Tibial artery (tissue), 4 donors: ENCODE measurements around the gene SPRR2D.
"Not testable (repeated sequence)": the region's sequence is repeated elsewhere in the genome, so short reads cannot be mapped to it uniquely, and the experiment has no call there.

ENCODE experiments used
- DNase-seq, 2 donors: peaks; one replicate each; pipeline ENCODE4 v3.0.0-alpha.2; 2019
- H3K27ac ChIP-seq, 2 donors: fragments of 200-600 bp; sonication (generic) in 1 of 2; 1 replicate in 1 of 2; 2 replicates in 1 of 2; pipeline ENCODE4 v1.5.1; 2018 to 2019; ENCODE audit warnings: mild to moderate bottlenecking in 1 of 2
- H3K27me3 ChIP-seq, 2 donors: fragments of 200-600 bp; sonication (generic) in 1 of 2; one replicate each; pipeline versions ENCODE4 v1.5.1 to v1.6.0; 2016 to 2019
- H3K36me3 ChIP-seq, 3 donors: fragments of 200-600 bp; sonication (generic) in 2 of 3; one replicate each; pipeline ENCODE4 v1.5.1; 2016 to 2019; ENCODE audit warnings: mild to moderate bottlenecking in 2 of 3
- H3K4me1 ChIP-seq, 4 donors: fragments of 200-600 bp; sonication (generic) in 2 of 4; 1 replicate in 3 of 4; 2 replicates in 1 of 4; pipeline ENCODE4 v1.5.1; 2016 to 2019
- H3K4me3 ChIP-seq, 2 donors: fragments of 200-600 bp; sonication (generic) in 1 of 2; 1 replicate in 1 of 2; 2 replicates in 1 of 2; pipeline ENCODE4 v1.5.1; 2018 to 2019; ENCODE audit warnings: mild to moderate bottlenecking in 2 of 2
- H3K9me3 ChIP-seq, 3 donors: fragments of 200-600 bp; sonication (generic) in 1 of 3; one replicate each; pipeline ENCODE4 v1.5.1; 2016 to 2019
- CTCF ChIP-seq, 2 experiments: fragments of 200-600 bp in 1 of 2; fragments of 450-650 bp in 1 of 2; IDR thresholded peaks; one replicate each; pipeline ENCODE4 v1.5.1; 2017 to 2019; ENCODE audit warnings: antibody characterized with exemption in 2 of 2, mild to moderate bottlenecking in 1 of 2, moderate library complexity in 1 of 2
- intact Hi-C: fragments of 100-400 bp; cut with DNase I; formaldehyde crosslinking; loops from one replicate; pipeline ENCODE4 v1.15.0; 2023; ENCODE audit warnings: low total_unique reads

The SPRR2D gene

GRCh38 chr1:153070243-153070642 is 29.3 kb upstream of the SPRR2D start:
- H3K4me1 ChIP-seq, result no peaks in the 10 kb centered on the region
- H3K9me3 ChIP-seq, result no peaks in the 10 kb centered on the region
- H3K27ac ChIP-seq, result no peak overlapping the region
- intact Hi-C loops, result no loop called here
- no peaks in the 10 kb centered on the region for H3K27me3 ChIP-seq
- no peak overlapping the region for H3K4me3 ChIP-seq
- no peak for TF ChIP-seq CTCF (IDR thresholded peaks at IDR 0.05)
- no peak for DNase-seq
- H3K36me3 ChIP-seq, result no peaks in the 10 kb centered on the region

GRCh38 chr1:153058826-153059784 is 18.2 kb upstream of the SPRR2D start:
- H3K4me3 ChIP-seq, result no peak overlapping the region
- intact Hi-C loops, result no loop called here
- H3K9me3 ChIP-seq, result no peaks in the 10 kb centered on the region
- H3K27ac ChIP-seq, result no peak overlapping the region
- TF ChIP-seq CTCF (IDR thresholded peaks at IDR 0.05), result no peak
- no peaks in the 10 kb centered on the region for H3K4me1 ChIP-seq
- H3K36me3 ChIP-seq, result no peaks in the 10 kb centered on the region
- DNase-seq, result no peak
- H3K27me3 ChIP-seq, result no peaks in the 10 kb centered on the region

- no peak for TF ChIP-seq CTCF (IDR thresholded peaks at IDR 0.05)
- Histone ChIP-seq H3K36me3 (no peaks in the 10 kb centered on the region), H3K4me3 (no peak overlapping the region), H3K27ac (no peak overlapping the region), H3K4me1 (no peaks in the 10 kb centered on the region), H3K9me3 (no peaks in the 10 kb centered on the region), H3K27me3 (no peaks in the 10 kb centered on the region)
- no peak for DNase-seq
- intact Hi-C loops, result no loop called here
Measured at GRCh38 chr1:153058154-153058553, 17.2 kb upstream of the SPRR2D start.

GRCh38 chr1:153057375-153057774 is 16.5 kb upstream of the SPRR2D start, which contains the start of gene SPRR2A:
TSS of gene SPRR2A (minus strand) at chr1:153057512. CDS start at chr1:153056735, 777 bp downstream.
- H3K4me3 ChIP-seq, result no peak within 1 kb of the TSS
- no peaks in the 10 kb centered on the region for H3K9me3 ChIP-seq

GRCh38 chr1:153056111-153056510 is 15.2 kb upstream of the SPRR2D start:
- H3K27ac ChIP-seq, intact Hi-C loops, DNase-seq, H3K36me3 ChIP-seq, H3K4me1 ChIP-seq, H3K4me3 ChIP-seq, H3K9me3 ChIP-seq, H3K27me3 ChIP-seq: not testable (repeated sequence)

More at GRCh38 chr1:153057375-153057774, 16.5 kb upstream of the SPRR2D start, which contains the start of gene SPRR2A:
- Histone ChIP-seq H3K27ac (no peak within 1 kb of the TSS), H3K36me3 (no peaks in the 10 kb centered on the region), H3K4me1 (no peaks in the 10 kb centered on the region), H3K27me3 (no peaks in the 10 kb centered on the region)
- no peak for DNase-seq
- intact Hi-C loops, result no loop called here
- no peak for TF ChIP-seq CTCF (IDR thresholded peaks at IDR 0.05)

GRCh38 chr1:153049211-153049610 is 8.3 kb upstream of the SPRR2D start:
- DNase-seq, result no peak
- intact Hi-C loops, result no loop called here
- no peaks in the 10 kb centered on the region for H3K4me1 ChIP-seq
- no peak for TF ChIP-seq CTCF (IDR thresholded peaks at IDR 0.05)
- peaks cover 0 to 2% (median 0%) of the 10 kb centered on the region in 3 donors for H3K9me3 ChIP-seq
- H3K36me3 ChIP-seq, result no peaks in the 10 kb centered on the region
- H3K4me3 ChIP-seq, result no peak overlapping the region
- no peaks in the 10 kb centered on the region for H3K27me3 ChIP-seq
- no peak overlapping the region for H3K27ac ChIP-seq
